Stimulated activated effector memory CD8-positive, alpha-beta T cell treated with anti-CD3 and anti-CD28 coated beads, Interleukin-12 subunit alpha, Interleukin-12 subunit beta, amount 100 ng/mL, for 72 hours (primary cell): ENCODE data around the gene NF2.

Experiments
- ATAC-seq: fragments of 150-1000 bp; cut with Tn5 transposase; 2 replicates; pipeline ENCODE4 v1.10.0; 2021
- DNase-seq, 2 donors: peaks; one replicate each; pipeline ENCODE4 v3.0.0; 2021 to 2022; ENCODE audit warnings: low spot score in 2 of 2
- H3K27ac Mint-ChIP-seq: one replicate; pipeline ENCODE4 v1.8.0; 2022; ENCODE audit warnings: mild to moderate bottlenecking, mixed read lengths
- H3K36me3 Mint-ChIP-seq: one replicate; pipeline ENCODE4 v1.8.0; 2022; ENCODE audit warnings: mild to moderate bottlenecking, mixed read lengths
- H3K4me1 Mint-ChIP-seq: one replicate; pipeline ENCODE4 v1.8.0; 2022; ENCODE audit warnings: mixed read lengths
- H3K4me3 Mint-ChIP-seq: one replicate; pipeline ENCODE4 v1.8.0; 2022; ENCODE audit warnings: mild to moderate bottlenecking, mixed read lengths
- H3K9me3 Mint-ChIP-seq: one replicate; pipeline ENCODE4 v1.8.0; 2022; ENCODE audit warnings: mixed read lengths

Gene NF2

GRCh38 chr22:29693161-29693560 is 89.7 kb downstream of the NF2 start:
- Mint-ChIP-seq H3K27ac (no peak overlapping the region), H3K36me3 (peaks cover 52% of the 10 kb centered on the region), H3K9me3 (no peaks in the 10 kb centered on the region), H3K4me1 (no peaks in the 10 kb centered on the region), H3K4me3 (no peak overlapping the region)
- DNase-seq (no peak), ATAC-seq (no peak)

GRCh38 chr22:29693671-29694070 is 90.2 kb downstream of the NF2 start:
- DNase-seq (no peak), ATAC-seq (no peak)
- Mint-ChIP-seq H3K27ac (no peak overlapping the region), H3K36me3 (peaks cover 53% of the 10 kb centered on the region), H3K4me1 (no peaks in the 10 kb centered on the region), H3K4me3 (no peak overlapping the region), H3K9me3 (no peaks in the 10 kb centered on the region)

GRCh38 chr22:29695129-29695926 is 91.9 kb downstream of the NF2 start:
- no peak for DNase-seq
- H3K27ac Mint-ChIP-seq, result no peak overlapping the region
- peak; percentile 31 for ATAC-seq
- no peaks in the 10 kb centered on the region for H3K9me3 Mint-ChIP-seq
- H3K36me3 Mint-ChIP-seq, result peaks cover 41% of the 10 kb centered on the region
- H3K4me1 Mint-ChIP-seq, result no peaks in the 10 kb centered on the region
- H3K4me3 Mint-ChIP-seq, result no peak overlapping the region

GRCh38 chr22:29697853-29698598 is 94.6 kb downstream of the NF2 start:
- Mint-ChIP-seq H3K9me3 (no peaks in the 10 kb centered on the region), H3K36me3 (peaks cover 46% of the 10 kb centered on the region), H3K27ac (no peak overlapping the region), H3K4me1 (no peaks in the 10 kb centered on the region), H3K4me3 (no peak overlapping the region)
- DNase-seq (no peak), ATAC-seq (no peak)

GRCh38 chr22:29700206-29700899 is 96.9 kb downstream of the NF2 start:
- no peaks in the 10 kb centered on the region for H3K4me1 Mint-ChIP-seq
- H3K27ac Mint-ChIP-seq, result no peak overlapping the region
- no peaks in the 10 kb centered on the region for H3K9me3 Mint-ChIP-seq
- ATAC-seq (no peak), DNase-seq (no peak)
- H3K36me3 Mint-ChIP-seq, result peaks cover 32% of the 10 kb centered on the region
- H3K4me3 Mint-ChIP-seq, result no peak overlapping the region

- Mint-ChIP-seq H3K9me3 (no peaks in the 10 kb centered on the region), H3K4me3 (no peak overlapping the region), H3K36me3 (peaks cover 28% of the 10 kb centered on the region), H3K4me1 (no peaks in the 10 kb centered on the region), H3K27ac (no peak overlapping the region)
- DNase-seq, result no peak
- ATAC-seq, result no peak
These were observed 97.4 kb downstream of the NF2 start for GRCh38 chr22:29700900-29701154.

- Mint-ChIP-seq H3K4me3 (no peak overlapping the region), H3K4me1 (no peaks in the 10 kb centered on the region), H3K27ac (no peak overlapping the region), H3K9me3 (no peaks in the 10 kb centered on the region), H3K36me3 (peaks cover 22% of the 10 kb centered on the region)
- peak; percentile 33 for ATAC-seq
- no peak for DNase-seq
These were observed 97.9 kb downstream of the NF2 start for GRCh38 chr22:29701155-29701999.

- Mint-ChIP-seq H3K9me3 (no peaks in the 10 kb centered on the region), H3K4me3 (no peak overlapping the region), H3K36me3 (peaks cover 15% of the 10 kb centered on the region), H3K4me1 (no peaks in the 10 kb centered on the region), H3K27ac (no peak overlapping the region)
- ATAC-seq, result no peak
- DNase-seq, result no peak
These were observed 98.8 kb downstream of the NF2 start for GRCh38 chr22:29702000-29702930.

- Mint-ChIP-seq H3K4me3 (no peak overlapping the region), H3K36me3 (peaks cover 7% of the 10 kb centered on the region), H3K9me3 (no peaks in the 10 kb centered on the region), H3K4me1 (no peaks in the 10 kb centered on the region), H3K27ac (no peak overlapping the region)
- ATAC-seq (no peak), DNase-seq (no peak)
These were observed 99.6 kb downstream of the NF2 start for GRCh38 chr22:29702931-29703501.

GRCh38 chr22:29703569-29704195 is 100.2 kb downstream of the NF2 start:
- Mint-ChIP-seq H3K9me3 (no peaks in the 10 kb centered on the region), H3K4me1 (no peaks in the 10 kb centered on the region), H3K27ac (no peak overlapping the region), H3K4me3 (no peak overlapping the region), H3K36me3 (peaks cover 5% of the 10 kb centered on the region)
- ATAC-seq (no peak), DNase-seq (no peak)

GRCh38 chr22:29704528-29705285 is 101.3 kb downstream of the NF2 start:
- Mint-ChIP-seq H3K4me3 (no peak overlapping the region), H3K9me3 (no peaks in the 10 kb centered on the region), H3K4me1 (no peaks in the 10 kb centered on the region), H3K36me3 (peaks cover 5% of the 10 kb centered on the region), H3K27ac (no peak overlapping the region)
- no peak for ATAC-seq
- no peak for DNase-seq

GRCh38 chr22:29705651-29706050 is 102.2 kb downstream of the NF2 start:
- Mint-ChIP-seq H3K9me3 (no peaks in the 10 kb centered on the region), H3K36me3 (peaks cover 5% of the 10 kb centered on the region), H3K4me1 (no peaks in the 10 kb centered on the region), H3K27ac (no peak overlapping the region), H3K4me3 (no peak overlapping the region)
- no peak for ATAC-seq
- DNase-seq, result no peak

GRCh38 chr22:29706486-29706885 is 103.1 kb downstream of the NF2 start:
- Mint-ChIP-seq H3K4me1 (no peaks in the 10 kb centered on the region), H3K9me3 (no peaks in the 10 kb centered on the region), H3K36me3 (peaks cover 5% of the 10 kb centered on the region), H3K27ac (no peak overlapping the region), H3K4me3 (no peak overlapping the region)
- DNase-seq (no peak), ATAC-seq (no peak)
